HEK293 (cell line): ENCODE measurements around the gene SH3GLB2.

Experiments
- AEBP2 ChIP-seq: fragments of 450-650 bp; formaldehyde crosslinking; IDR thresholded peaks from 2 replicates; pipeline ENCODE4 v1.5.1; 2016; ENCODE audit warnings: missing biosample characterization, missing genetic modification characterization, borderline replicate concordance
- GLIS1 ChIP-seq: fragments of 450-650 bp; formaldehyde crosslinking; IDR thresholded peaks from 2 replicates; pipeline ENCODE4 v1.5.1; 2016; ENCODE audit warnings: missing biosample characterization, missing genetic modification characterization
- MYNN ChIP-seq: fragments of 450-650 bp; formaldehyde crosslinking; IDR thresholded peaks from 2 replicates; pipeline ENCODE4 v1.5.1; 2016; ENCODE audit warnings: missing biosample characterization, missing genetic modification characterization, borderline replicate concordance
- REST ChIP-seq: fragments of 450-650 bp; formaldehyde crosslinking; IDR thresholded peaks from 2 replicates; pipeline ENCODE4 v1.5.1; 2016; ENCODE audit warnings: missing biosample characterization, missing genetic modification characterization
- ZBTB17 ChIP-seq: fragments of 450-650 bp; formaldehyde crosslinking; IDR thresholded peaks from 2 replicates; pipeline ENCODE4 v1.5.1; 2016; ENCODE audit warnings: missing biosample characterization, missing genetic modification characterization
- ZNF138 ChIP-seq: fragments of 450-650 bp; formaldehyde crosslinking; IDR thresholded peaks from 2 replicates; pipeline ENCODE4 v1.5.1; 2016; ENCODE audit warnings: missing biosample characterization, missing genetic modification characterization, borderline replicate concordance
- ZNF146 ChIP-seq: fragments of 450-650 bp; formaldehyde crosslinking; IDR thresholded peaks from 2 replicates; pipeline ENCODE4 v1.5.1; 2016; ENCODE audit warnings: missing biosample characterization, missing genetic modification characterization
- ZNF157 ChIP-seq: fragments of 450-650 bp; formaldehyde crosslinking; IDR thresholded peaks from 2 replicates; pipeline ENCODE4 v1.5.1; 2016; ENCODE audit warnings: missing biosample characterization, missing genetic modification characterization
- ZNF184 ChIP-seq: fragments of 450-650 bp; IDR thresholded peaks from 2 replicates; pipeline ENCODE4 v1.5.1; 2018; ENCODE audit warnings: missing biosample characterization, mild to moderate bottlenecking, missing genetic modification characterization
- ZNF23 ChIP-seq: fragments of 450-650 bp; formaldehyde crosslinking; IDR thresholded peaks from 2 replicates; pipeline ENCODE4 v1.5.1; 2016; ENCODE audit warnings: missing biosample characterization, missing genetic modification characterization, borderline replicate concordance
- ZNF391 ChIP-seq: fragments of 450-650 bp; formaldehyde crosslinking; IDR thresholded peaks from 2 replicates; pipeline ENCODE4 v1.5.1; 2016; ENCODE audit warnings: low read depth, missing biosample characterization, missing genetic modification characterization, borderline replicate concordance
- ZNF530 ChIP-seq: fragments of 450-650 bp; formaldehyde crosslinking; IDR thresholded peaks from 2 replicates; pipeline ENCODE4 v1.5.1; 2016; ENCODE audit warnings: low read depth, missing biosample characterization, missing genetic modification characterization
- ZNF776 ChIP-seq: fragments of 450-650 bp; formaldehyde crosslinking; IDR thresholded peaks from 2 replicates; pipeline ENCODE4 v1.5.0; 2017; ENCODE audit warnings: missing biosample characterization, missing genetic modification characterization, borderline replicate concordance
- ZNF777 ChIP-seq: fragments of 450-650 bp; formaldehyde crosslinking; IDR thresholded peaks from 2 replicates; pipeline ENCODE4 v1.5.1; 2017; ENCODE audit warnings: missing biosample characterization, missing genetic modification characterization, borderline replicate concordance
- ZNF791 ChIP-seq: fragments of 450-650 bp; formaldehyde crosslinking; IDR thresholded peaks from 2 replicates; pipeline ENCODE4 v1.5.1; 2016; ENCODE audit warnings: missing biosample characterization, missing genetic modification characterization
- ZNF792 ChIP-seq: fragments of 450-650 bp; formaldehyde crosslinking; IDR thresholded peaks from 2 replicates; pipeline ENCODE4 v1.5.1; 2016; ENCODE audit warnings: missing biosample characterization, missing genetic modification characterization
- ZNF843 ChIP-seq: fragments of 450-650 bp; formaldehyde crosslinking; IDR thresholded peaks from 2 replicates; pipeline ENCODE4 v1.5.1; 2016; ENCODE audit warnings: missing biosample characterization, missing genetic modification characterization
- TF ChIP-seq, protein P1 (sequence below): fragments of 450-650 bp; formaldehyde crosslinking; IDR thresholded peaks from 2 replicates; pipeline ENCODE4 v1.5.1; 2017; ENCODE audit warnings: missing biosample characterization, mild to moderate bottlenecking, missing genetic modification characterization, moderate library complexity
- TF ChIP-seq, protein P2 (sequence below): fragments of 450-650 bp; formaldehyde crosslinking; IDR thresholded peaks from 2 replicates; pipeline ENCODE4 v1.5.1; 2016; ENCODE audit warnings: missing biosample characterization, missing genetic modification characterization
- TF ChIP-seq, protein P3 (sequence below): fragments of 450-650 bp; formaldehyde crosslinking; IDR thresholded peaks from 2 replicates; pipeline ENCODE4 v1.5.1; 2016; ENCODE audit warnings: missing biosample characterization, missing genetic modification characterization
- TF ChIP-seq, protein P4 (sequence below): fragments of 450-650 bp; formaldehyde crosslinking; IDR thresholded peaks from 2 replicates; pipeline ENCODE4 v1.5.1; 2017; ENCODE audit warnings: missing biosample characterization, missing genetic modification characterization
- TF ChIP-seq, protein P5 (sequence below): fragments of 450-650 bp; formaldehyde crosslinking; IDR thresholded peaks from 2 replicates; pipeline ENCODE4 v1.5.1; 2016; ENCODE audit warnings: missing biosample characterization, missing genetic modification characterization

Gene SH3GLB2

GRCh38 chr9:129036241-129036922, 8.3 kb upstream of the SH3GLB2 start, which contains the start of gene MIGA2 (continued):
- TF ChIP-seq AEBP2 (tag by site-specific recombination) = no peak
- no peak for TF ChIP-seq ZNF776 (tag by site-specific recombination)
- TF ChIP-seq GLIS1 = peak; percentile 43; the same call in 1 of the 2 replicates
- TF ChIP-seq ZNF791 (tag by site-specific recombination) = no peak
- no peak for TF ChIP-seq ZNF23
- TF ChIP-seq, protein P1, sequence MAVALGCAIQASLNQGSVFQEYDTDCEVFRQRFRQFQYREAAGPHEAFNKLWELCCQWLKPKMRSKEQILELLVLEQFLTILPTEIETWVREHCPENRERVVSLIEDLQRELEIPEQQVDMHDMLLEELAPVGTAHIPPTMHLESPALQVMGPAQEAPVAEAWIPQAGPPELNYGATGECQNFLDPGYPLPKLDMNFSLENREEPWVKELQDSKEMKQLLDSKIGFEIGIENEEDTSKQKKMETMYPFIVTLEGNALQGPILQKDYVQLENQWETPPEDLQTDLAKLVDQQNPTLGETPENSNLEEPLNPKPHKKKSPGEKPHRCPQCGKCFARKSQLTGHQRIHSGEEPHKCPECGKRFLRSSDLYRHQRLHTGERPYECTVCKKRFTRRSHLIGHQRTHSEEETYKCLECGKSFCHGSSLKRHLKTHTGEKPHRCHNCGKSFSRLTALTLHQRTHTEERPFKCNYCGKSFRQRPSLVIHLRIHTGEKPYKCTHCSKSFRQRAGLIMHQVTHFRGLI = no peak; the same call in 1 of the 2 replicates
- TF ChIP-seq ZNF138 (tag by site-specific recombination) = no peak
- 0 out of 2 replicates have a peak, but pooled peaks have one; percentile 28 for TF ChIP-seq ZNF146 (tag by site-specific recombination)
- TF ChIP-seq ZNF184 (tag by site-specific recombination) = no peak
- no peak for TF ChIP-seq MYNN (tag by site-specific recombination)
- TF ChIP-seq, protein P2, sequence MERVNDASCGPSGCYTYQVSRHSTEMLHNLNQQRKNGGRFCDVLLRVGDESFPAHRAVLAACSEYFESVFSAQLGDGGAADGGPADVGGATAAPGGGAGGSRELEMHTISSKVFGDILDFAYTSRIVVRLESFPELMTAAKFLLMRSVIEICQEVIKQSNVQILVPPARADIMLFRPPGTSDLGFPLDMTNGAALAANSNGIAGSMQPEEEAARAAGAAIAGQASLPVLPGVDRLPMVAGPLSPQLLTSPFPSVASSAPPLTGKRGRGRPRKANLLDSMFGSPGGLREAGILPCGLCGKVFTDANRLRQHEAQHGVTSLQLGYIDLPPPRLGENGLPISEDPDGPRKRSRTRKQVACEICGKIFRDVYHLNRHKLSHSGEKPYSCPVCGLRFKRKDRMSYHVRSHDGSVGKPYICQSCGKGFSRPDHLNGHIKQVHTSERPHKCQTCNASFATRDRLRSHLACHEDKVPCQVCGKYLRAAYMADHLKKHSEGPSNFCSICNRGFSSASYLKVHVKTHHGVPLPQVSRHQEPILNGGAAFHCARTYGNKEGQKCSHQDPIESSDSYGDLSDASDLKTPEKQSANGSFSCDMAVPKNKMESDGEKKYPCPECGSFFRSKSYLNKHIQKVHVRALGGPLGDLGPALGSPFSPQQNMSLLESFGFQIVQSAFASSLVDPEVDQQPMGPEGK (tag by site-specific recombination) = peak; percentile 91; the same call in 1 of the 2 replicates
- TF ChIP-seq ZNF391 (tag by site-specific recombination) = peak; percentile 92; the same call in 1 of the 2 replicates
- no peak for TF ChIP-seq ZNF157 (tag by site-specific recombination)
- TF ChIP-seq, protein P3, sequence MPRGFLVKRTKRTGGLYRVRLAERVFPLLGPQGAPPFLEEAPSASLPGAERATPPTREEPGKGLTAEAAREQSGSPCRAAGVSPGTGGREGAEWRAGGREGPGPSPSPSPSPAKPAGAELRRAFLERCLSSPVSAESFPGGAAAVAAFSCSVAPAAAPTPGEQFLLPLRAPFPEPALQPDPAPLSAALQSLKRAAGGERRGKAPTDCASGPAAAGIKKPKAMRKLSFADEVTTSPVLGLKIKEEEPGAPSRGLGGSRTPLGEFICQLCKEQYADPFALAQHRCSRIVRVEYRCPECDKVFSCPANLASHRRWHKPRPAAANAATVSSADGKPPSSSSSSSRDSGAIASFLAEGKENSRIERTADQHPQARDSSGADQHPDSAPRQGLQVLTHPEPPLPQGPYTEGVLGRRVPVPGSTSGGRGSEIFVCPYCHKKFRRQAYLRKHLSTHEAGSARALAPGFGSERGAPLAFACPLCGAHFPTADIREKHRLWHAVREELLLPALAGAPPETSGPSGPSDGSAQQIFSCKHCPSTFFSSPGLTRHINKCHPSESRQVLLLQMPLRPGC (tag by site-specific recombination) = 0 out of 2 replicates have a peak, but pooled peaks have one; percentile 46
- TF ChIP-seq ZBTB17 = peak; percentile 93
- TF ChIP-seq, protein P4, sequence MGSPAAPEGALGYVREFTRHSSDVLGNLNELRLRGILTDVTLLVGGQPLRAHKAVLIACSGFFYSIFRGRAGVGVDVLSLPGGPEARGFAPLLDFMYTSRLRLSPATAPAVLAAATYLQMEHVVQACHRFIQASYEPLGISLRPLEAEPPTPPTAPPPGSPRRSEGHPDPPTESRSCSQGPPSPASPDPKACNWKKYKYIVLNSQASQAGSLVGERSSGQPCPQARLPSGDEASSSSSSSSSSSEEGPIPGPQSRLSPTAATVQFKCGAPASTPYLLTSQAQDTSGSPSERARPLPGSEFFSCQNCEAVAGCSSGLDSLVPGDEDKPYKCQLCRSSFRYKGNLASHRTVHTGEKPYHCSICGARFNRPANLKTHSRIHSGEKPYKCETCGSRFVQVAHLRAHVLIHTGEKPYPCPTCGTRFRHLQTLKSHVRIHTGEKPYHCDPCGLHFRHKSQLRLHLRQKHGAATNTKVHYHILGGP (tag by site-specific recombination) = no peak
- TF ChIP-seq ZNF777 = no peak
- TF ChIP-seq ZNF530 (tag by site-specific recombination) = no peak
- TF ChIP-seq ZNF792 = no peak
- TF ChIP-seq REST (tag by site-specific recombination) = no peak
- TF ChIP-seq ZNF843 (tag by site-specific recombination) = peak; percentile 73; the same call in 1 of the 2 replicates
- TF ChIP-seq, protein P5, sequence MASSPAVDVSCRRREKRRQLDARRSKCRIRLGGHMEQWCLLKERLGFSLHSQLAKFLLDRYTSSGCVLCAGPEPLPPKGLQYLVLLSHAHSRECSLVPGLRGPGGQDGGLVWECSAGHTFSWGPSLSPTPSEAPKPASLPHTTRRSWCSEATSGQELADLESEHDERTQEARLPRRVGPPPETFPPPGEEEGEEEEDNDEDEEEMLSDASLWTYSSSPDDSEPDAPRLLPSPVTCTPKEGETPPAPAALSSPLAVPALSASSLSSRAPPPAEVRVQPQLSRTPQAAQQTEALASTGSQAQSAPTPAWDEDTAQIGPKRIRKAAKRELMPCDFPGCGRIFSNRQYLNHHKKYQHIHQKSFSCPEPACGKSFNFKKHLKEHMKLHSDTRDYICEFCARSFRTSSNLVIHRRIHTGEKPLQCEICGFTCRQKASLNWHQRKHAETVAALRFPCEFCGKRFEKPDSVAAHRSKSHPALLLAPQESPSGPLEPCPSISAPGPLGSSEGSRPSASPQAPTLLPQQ = peak; percentile 86
